GM19455 (cell line): ENCODE results near the gene SYTL3.
"Not testable (repeated sequence)": the region's sequence is repeated elsewhere in the genome, so short reads cannot be mapped to it uniquely, and the experiment has no call there.

Experiments
- ATAC-seq: cut with Tn5 transposase; IDR thresholded peaks from one replicate; pipeline ENCODE4 v1.9.1; 2021; ENCODE audit not compliant: unreplicated experiment

Gene SYTL3

DNA sequence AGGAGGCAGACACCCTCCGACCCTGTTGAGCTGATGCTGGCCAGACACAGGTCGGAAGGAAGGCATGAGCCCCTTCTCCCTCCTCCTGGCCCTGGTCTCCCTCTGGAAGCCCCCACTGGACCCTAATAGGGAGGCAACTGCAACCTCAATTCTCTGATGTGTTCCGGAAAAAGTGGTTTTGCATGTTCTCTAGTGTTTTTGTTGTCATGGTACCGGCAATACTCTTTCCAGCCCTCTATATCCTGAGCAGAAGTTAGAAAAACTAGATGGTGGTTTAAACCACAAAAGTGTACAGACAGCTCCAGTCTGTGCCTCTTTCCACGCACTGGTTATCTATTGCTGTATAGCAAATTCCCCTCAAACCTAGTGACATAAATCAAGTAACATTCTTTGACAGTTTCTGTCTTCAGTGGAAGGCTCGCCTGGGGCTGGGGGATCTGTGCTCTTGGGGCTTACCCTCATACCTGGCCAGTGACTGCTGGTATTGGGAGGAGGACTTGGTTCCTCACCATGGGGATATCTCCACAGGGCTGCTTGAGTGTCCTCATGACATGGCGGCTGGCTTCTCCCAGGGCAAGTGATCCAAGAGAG is 37.0 kb downstream of the SYTL3 start:
- ATAC-seq, result peak; percentile 69

GRCh38 chr6:158687506-158687905 is 37.7 kb downstream of the SYTL3 start:
- ATAC-seq, result no peak

GRCh38 chr6:158688860-158689259 is 39.0 kb downstream of the SYTL3 start:
- ATAC-seq, result no peak

- no peak for ATAC-seq
Measured at GRCh38 chr6:158694913-158695312, 45.1 kb downstream of the SYTL3 start.

DNA sequence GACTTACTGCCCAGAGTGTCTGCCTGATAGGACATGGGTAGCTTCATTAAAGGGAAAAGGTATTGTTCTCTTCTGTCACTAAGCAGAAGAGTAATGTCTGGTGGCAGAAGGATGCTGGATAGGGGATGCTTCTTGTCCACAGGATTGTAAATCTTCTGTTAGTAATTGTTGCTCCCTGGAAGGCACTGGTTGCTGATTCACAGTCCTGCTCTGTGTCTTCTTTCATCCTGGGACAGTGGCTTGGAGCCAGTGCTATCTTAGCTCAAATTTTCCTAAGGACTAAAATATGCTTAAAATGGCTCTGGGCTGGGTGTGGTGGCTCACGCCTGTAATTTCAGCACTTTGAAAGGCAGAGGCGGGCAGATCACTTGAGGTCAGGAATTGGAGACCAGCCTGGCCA is 48.0 kb downstream of the SYTL3 start:
- ATAC-seq, result no peak

DNA sequence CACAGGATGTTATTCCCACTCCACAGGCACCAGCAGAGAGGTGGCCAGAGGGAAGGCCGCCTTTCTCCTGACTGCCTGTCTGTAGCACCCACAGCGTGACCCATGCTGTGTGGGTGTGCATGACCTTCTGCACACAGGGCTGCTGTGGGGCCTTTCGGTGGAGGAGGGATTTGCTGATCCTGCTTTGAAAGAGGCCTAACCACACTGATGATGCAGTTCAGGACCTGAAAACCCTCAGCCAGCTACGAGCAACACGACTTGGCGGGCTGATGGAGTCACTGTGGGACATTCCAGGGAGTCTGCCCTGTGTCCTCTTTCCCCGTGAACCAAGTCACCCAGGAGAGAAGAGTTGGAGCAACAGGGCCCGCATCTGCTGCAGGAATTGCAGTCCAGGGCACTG is 49.1 kb downstream of the SYTL3 start:
- no peak for ATAC-seq

- not testable (repeated sequence) for ATAC-seq
Measured at GRCh38 chr6:158701268-158701667, 51.4 kb downstream of the SYTL3 start.

DNA sequence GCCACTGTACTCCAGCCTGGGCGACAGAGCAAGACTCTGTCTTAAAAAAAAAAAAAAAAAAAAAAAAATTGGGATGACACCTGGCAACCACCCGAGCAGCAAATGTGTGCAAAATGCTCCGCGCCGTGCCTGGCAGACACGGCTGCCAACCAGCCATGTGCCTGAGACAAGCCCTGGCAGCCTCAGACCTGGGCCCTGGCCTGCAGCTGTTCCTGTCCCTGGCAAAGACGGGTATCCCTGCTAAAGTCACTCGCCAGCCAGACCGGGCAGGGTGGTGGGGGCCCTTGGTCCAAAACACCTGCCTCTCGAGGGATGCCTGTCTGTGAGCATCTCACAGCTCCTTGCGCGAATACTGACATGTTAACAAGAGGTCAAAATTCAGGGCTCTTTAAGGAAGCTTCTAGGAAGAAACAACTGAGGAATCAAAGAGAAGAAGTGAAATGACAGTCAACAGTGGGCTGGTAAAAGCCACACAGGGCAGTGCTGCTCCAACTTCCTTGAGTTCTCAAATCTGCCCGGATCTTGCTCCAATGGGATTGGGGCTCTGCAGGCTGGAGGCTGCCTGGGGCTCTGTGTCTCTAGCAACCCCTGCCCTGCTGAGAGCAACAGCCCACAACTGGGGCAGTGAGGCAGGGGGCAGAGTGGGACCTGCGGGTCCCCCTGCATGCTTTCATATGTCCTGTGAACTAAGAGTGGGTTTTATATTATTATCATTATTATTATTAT is 53.4 kb downstream of the SYTL3 start:
- ATAC-seq, result no peak

GRCh38 chr6:158703837-158704822 is 54.3 kb downstream of the SYTL3 start:
- peak; percentile 99 for ATAC-seq

DNA sequence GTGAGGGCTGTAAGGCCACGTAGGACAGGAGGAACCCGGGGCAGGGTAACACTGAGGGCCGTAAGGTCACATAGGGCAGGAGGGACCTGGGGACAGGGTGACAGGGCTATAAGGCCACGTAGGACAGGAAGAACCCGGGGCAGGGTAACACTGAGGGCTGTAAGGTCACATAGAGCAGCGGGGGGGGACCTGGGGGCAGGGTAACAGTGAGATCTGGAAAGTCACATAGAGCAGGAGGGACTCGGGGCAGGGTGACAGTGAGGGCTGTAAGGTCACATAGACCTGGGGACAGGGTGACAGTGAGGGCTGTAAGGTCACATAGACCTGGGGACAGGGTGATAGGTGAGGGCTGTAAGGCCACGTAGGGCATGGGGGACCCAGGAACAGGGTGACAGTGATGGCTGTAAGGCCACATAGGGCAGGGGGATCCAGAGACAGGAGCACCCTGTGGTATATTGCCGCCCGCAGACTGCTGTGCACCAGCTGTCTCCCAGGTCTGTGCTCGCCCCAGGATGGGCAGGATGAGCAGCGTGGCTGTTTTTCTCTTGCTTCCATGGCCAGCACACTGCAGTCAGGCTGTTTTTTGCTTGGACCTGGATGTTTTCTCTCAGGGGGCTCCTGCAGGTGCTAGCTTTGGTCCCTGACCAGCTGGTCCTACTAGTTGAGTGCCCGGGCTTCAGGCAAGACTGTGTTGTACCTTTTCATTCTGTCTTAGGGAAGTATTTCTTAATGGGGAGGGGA is 55.7 kb downstream of the SYTL3 start:
- no peak for ATAC-seq

GRCh38 chr6:158706369-158706982 is 56.6 kb downstream of the SYTL3 start:
- no peak for ATAC-seq

DNA sequence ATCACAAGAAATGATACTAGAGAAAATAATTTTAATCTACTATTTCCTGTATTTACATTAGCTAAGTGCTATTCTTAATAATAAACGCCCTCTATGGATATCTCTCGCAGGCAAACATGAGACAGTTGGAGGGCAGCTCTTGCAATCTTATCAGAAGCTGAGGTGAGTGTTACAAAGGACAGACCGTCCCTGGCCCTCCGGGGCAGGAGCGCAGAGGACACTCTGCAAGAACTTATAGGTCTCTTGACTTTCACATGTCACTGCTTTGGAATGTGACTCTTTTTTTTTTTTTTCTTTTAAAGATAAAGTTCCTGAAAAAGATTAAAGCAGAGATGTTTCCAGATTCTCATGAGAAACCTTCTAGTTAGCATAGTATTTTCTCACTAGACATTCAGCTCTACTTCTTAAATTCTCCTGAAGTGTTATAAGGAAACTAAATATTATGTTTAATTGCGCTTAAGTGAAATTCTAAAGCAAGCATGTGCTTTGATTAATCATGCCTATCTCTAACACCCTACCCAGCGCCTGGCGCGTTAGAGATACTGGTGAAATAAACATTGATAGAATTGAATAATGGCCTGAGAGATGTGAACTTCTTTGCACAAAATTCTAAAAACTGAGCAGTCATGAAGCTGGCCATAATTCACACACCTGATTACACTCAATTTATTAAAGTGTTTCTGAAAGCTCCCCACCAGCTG is 57.4 kb downstream of the SYTL3 start:
- no peak for ATAC-seq

GRCh38 chr6:158707821-158708195 is 58.0 kb downstream of the SYTL3 start:
- no peak for ATAC-seq

- no peak for ATAC-seq
Measured at GRCh38 chr6:158708239-158708638, 58.4 kb downstream of the SYTL3 start.

DNA sequence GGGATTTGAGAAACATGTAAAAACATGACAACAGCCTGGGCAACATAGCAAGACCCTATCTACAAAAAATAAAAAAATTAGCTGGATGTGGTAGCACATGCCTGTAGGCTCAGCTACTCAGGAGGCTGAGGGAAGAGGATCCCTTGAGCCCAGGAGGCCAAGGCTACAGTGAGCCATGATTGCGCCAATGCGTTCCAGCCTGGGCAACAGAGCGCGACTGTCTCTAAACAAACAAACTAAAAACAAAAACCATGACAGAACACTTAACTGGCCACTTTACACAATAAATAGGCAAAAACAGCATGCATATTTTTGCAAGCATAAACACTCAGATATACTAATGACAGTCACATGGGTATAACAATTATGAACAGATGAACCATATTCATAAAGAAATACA is 60.0 kb downstream of the SYTL3 start:
- no peak for ATAC-seq

GRCh38 chr6:158711264-158711663 is 61.4 kb downstream of the SYTL3 start:
- ATAC-seq, result no peak

DNA sequence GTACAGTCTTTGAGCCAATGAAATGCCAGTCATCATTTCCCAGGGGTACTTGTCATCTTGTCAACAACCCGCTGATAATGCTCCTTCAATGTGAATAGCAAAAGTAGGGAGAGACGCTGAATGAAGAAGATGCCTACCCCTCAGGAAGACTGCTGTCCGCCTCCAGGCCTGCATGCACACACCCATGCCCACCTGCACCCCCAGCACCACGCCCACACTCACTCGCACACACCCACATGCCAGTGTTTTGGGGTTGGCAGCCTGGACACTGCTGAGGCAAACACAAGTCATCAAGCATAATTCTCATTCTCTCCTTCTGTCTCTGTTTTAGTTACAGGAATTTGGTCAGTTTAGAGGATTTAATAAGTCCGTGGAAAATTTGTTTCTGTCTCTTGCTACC is 63.6 kb downstream of the SYTL3 start:
- no peak for ATAC-seq

GRCh38 chr6:158714706-158715105 is 64.9 kb downstream of the SYTL3 start:
- no peak for ATAC-seq

GRCh38 chr6:158715330-158716311 is 65.8 kb downstream of the SYTL3 start:
- ATAC-seq, result peak; percentile 57
